PC-9 (cell line): ENCODE measurements around the gene MSTO1.
"Not testable (repeated sequence)": the region's sequence is repeated elsewhere in the genome, so short reads cannot be mapped to it uniquely, and the experiment has no call there.

ENCODE experiments used
- CTCF ChIP-seq: fragments of 200-600 bp; sonication (generic); conservative IDR thresholded peaks from 2 replicates; pipeline ENCODE4 v1.6.1; 2017; ENCODE audit warnings: mixed run types, antibody characterized with exemption, mild to moderate bottlenecking, moderate library complexity
- EZH2 ChIP-seq: fragments of 200-600 bp; sonication (generic); IDR thresholded peaks from 2 replicates; pipeline ENCODE4 v1.8.0; 2017; ENCODE audit warnings: antibody characterized with exemption, low read depth

- not testable (repeated sequence) for TF ChIP-seq CTCF, EZH2
Measured at GRCh38 chr1:155626428-155626827, 16.4 kb downstream of the MSTO1 start.
